Parathyroid adenoma (tissue), 2 donors: ENCODE results near the gene NHERF2.

Source experiments
- H2AFZ ChIP-seq: fragments of 300-600 bp; sonication (generic); one replicate; pipeline ENCODE4 v1.7.0; 2017; ENCODE audit warnings: antibody characterized with exemption, mild to moderate bottlenecking
- H3K27ac ChIP-seq: fragments of 300-600 bp; sonication (generic); one replicate; pipeline ENCODE4 v1.7.0; 2017
- H3K27me3 ChIP-seq: fragments of 300-600 bp; sonication (generic); one replicate; pipeline ENCODE4 v1.7.0; 2017; ENCODE audit warnings: low read length; ENCODE audit not compliant: control insufficient read depth, insufficient read depth
- H3K36me3 ChIP-seq: fragments of 300-600 bp; sonication (generic); one replicate; pipeline ENCODE4 v1.7.0; 2017; ENCODE audit warnings: low read length; ENCODE audit not compliant: control insufficient read depth, insufficient read depth
- H3K4me1 ChIP-seq: fragments of 300-600 bp; sonication (generic); one replicate; pipeline ENCODE4 v1.7.0; 2017; ENCODE audit warnings: control low read depth
- H3K4me2 ChIP-seq: fragments of 300-600 bp; sonication (generic); one replicate; pipeline ENCODE4 v1.7.0; 2017; ENCODE audit warnings: low read length
- H3K4me3 ChIP-seq: fragments of 300-600 bp; sonication (generic); one replicate; pipeline ENCODE4 v1.7.0; 2017; ENCODE audit warnings: low read depth, low read length
- H3K79me2 ChIP-seq: fragments of 300-600 bp; sonication (generic); one replicate; pipeline ENCODE4 v1.7.0; 2017; ENCODE audit warnings: control low read depth
- H3K9ac ChIP-seq: fragments of 300-600 bp; sonication (generic); one replicate; pipeline ENCODE4 v1.7.0; 2017; ENCODE audit warnings: mild to moderate bottlenecking
- H3K9me3 ChIP-seq: fragments of 300-600 bp; sonication (generic); one replicate; pipeline ENCODE4 v1.7.0; 2017; ENCODE audit warnings: low read length; ENCODE audit not compliant: control insufficient read depth
- CTCF ChIP-seq: fragments of 300-600 bp; sonication (generic); IDR thresholded peaks from one replicate; pipeline ENCODE4 v1.7.0; 2017; ENCODE audit warnings: antibody characterized with exemption, mild to moderate bottlenecking
- donor health status: primary hyperparathyroidism.

NHERF2 gene

GRCh38 chr16:2019921-2020831 is 6.5 kb upstream of the NHERF2 start:
- TF ChIP-seq CTCF, result no peak
- Histone ChIP-seq H3K4me1 (peaks cover 3% of the 10 kb centered on the region), H3K4me3 (no peak overlapping the region)

GRCh38 chr16:2022723-2023091 is 4.0 kb upstream of the NHERF2 start:
- Histone ChIP-seq H3K4me1 (peaks cover 5% of the 10 kb centered on the region), H3K79me2 (no peaks in the 10 kb centered on the region), H3K4me3 (peak overlapping the region; percentile 29), H3K9me3 (no peaks in the 10 kb centered on the region), H3K27ac (no peak overlapping the region), H3K36me3 (no peaks in the 10 kb centered on the region), H3K9ac (no peak overlapping the region), H3K27me3 (no peaks in the 10 kb centered on the region), H2AFZ (peak overlapping the region; percentile 67), H3K4me2 (peak overlapping the region; percentile 83)
- TF ChIP-seq CTCF, result no peak

More at GRCh38 chr16:2019921-2020831, 6.5 kb upstream of the NHERF2 start:
- Histone ChIP-seq H3K27ac (no peak overlapping the region), H3K36me3 (no peaks in the 10 kb centered on the region), H3K27me3 (no peaks in the 10 kb centered on the region), H3K4me2 (no peak overlapping the region), H3K9me3 (no peaks in the 10 kb centered on the region), H2AFZ (no peak overlapping the region), H3K9ac (no peak overlapping the region), H3K79me2 (no peaks in the 10 kb centered on the region)

- H3K36me3 ChIP-seq, result no peaks in the 10 kb centered on the region
- no peaks in the 10 kb centered on the region for H3K9me3 ChIP-seq
- H3K79me2 ChIP-seq, result no peaks in the 10 kb centered on the region
- H2AFZ ChIP-seq, result peak overlapping the region; percentile 67
- H3K27me3 ChIP-seq, result no peaks in the 10 kb centered on the region
- peak overlapping the region; percentile 83 for H3K4me2 ChIP-seq
- no peak overlapping the region for H3K27ac ChIP-seq
- peak; percentile 98 for TF ChIP-seq CTCF
- peak overlapping the region; percentile 29 for H3K4me3 ChIP-seq
- H3K4me1 ChIP-seq, result peaks cover 5% of the 10 kb centered on the region
- H3K9ac ChIP-seq, result no peak overlapping the region
These were observed 3.3 kb upstream of the NHERF2 start for GRCh38 chr16:2023092-2024031.

GRCh38 chr16:2024032-2024420 is 2.7 kb upstream of the NHERF2 start:
- Histone ChIP-seq H3K27ac (no peak overlapping the region), H3K9ac (no peak overlapping the region), H3K4me2 (no peak overlapping the region), H3K4me1 (peaks cover 5% of the 10 kb centered on the region), H3K36me3 (no peaks in the 10 kb centered on the region), H3K4me3 (no peak overlapping the region), H3K27me3 (no peaks in the 10 kb centered on the region), H2AFZ (no peak overlapping the region), H3K9me3 (no peaks in the 10 kb centered on the region), H3K79me2 (no peaks in the 10 kb centered on the region)
- TF ChIP-seq CTCF, result no peak
